Chondrocyte (in vitro differentiated cells): Measurements from ENCODE around the gene NADSYN1. TPM values are rescaled to one million over a fixed set of nuclear protein-coding genes. Genes with fewer than 3 reads are reported as not detected.
A peak's percentile ranks its signal among the peaks of the same experiment; 100 is the strongest.

Experiments used
- DNase-seq: peaks from one replicate; pipeline ENCODE4 v3.0.0; 2021; ENCODE audit warnings: mixed read lengths, low spot score
- H3K27ac Mint-ChIP-seq: one replicate; pipeline ENCODE4 v1.8.0; 2021; ENCODE audit warnings: mild to moderate bottlenecking, moderate library complexity, mixed read lengths; ENCODE audit not compliant: unreplicated experiment
- H3K27me3 Mint-ChIP-seq: 2 replicates; pipeline ENCODE4 v1.8.0; 2021; ENCODE audit warnings: low read depth, mixed read lengths
- H3K36me3 Mint-ChIP-seq: 2 replicates; pipeline ENCODE4 v1.8.0; 2021; ENCODE audit warnings: low read depth, mixed read lengths
- H3K4me1 Mint-ChIP-seq: 2 replicates; pipeline ENCODE4 v1.8.0; 2021; ENCODE audit warnings: low read depth, mild to moderate bottlenecking, mixed read lengths
- H3K4me3 Mint-ChIP-seq: one replicate; pipeline ENCODE4 v1.8.0; 2021; ENCODE audit warnings: mild to moderate bottlenecking, moderate library complexity, mixed read lengths; ENCODE audit not compliant: unreplicated experiment
- H3K9me3 Mint-ChIP-seq: 2 replicates; pipeline ENCODE4 v1.8.0; 2021; ENCODE audit warnings: low read depth, mixed read lengths
- CTCF ChIP-seq: fragments of 200-600 bp; sonication (generic); IDR thresholded peaks from 2 replicates; pipeline ENCODE4 v1.5.0; 2021; ENCODE audit warnings: antibody characterized with exemption, mild to moderate bottlenecking, moderate library complexity
- total RNA-seq: library from RNA; stranded (reverse); gene quantifications from 3 replicates; pipeline ENCODE4 v1.2.1, GENCODE V29; 2021

NADSYN1 gene
- total RNA-seq, 1 donor from 2014 or later = 38.8 TPM

DNA sequence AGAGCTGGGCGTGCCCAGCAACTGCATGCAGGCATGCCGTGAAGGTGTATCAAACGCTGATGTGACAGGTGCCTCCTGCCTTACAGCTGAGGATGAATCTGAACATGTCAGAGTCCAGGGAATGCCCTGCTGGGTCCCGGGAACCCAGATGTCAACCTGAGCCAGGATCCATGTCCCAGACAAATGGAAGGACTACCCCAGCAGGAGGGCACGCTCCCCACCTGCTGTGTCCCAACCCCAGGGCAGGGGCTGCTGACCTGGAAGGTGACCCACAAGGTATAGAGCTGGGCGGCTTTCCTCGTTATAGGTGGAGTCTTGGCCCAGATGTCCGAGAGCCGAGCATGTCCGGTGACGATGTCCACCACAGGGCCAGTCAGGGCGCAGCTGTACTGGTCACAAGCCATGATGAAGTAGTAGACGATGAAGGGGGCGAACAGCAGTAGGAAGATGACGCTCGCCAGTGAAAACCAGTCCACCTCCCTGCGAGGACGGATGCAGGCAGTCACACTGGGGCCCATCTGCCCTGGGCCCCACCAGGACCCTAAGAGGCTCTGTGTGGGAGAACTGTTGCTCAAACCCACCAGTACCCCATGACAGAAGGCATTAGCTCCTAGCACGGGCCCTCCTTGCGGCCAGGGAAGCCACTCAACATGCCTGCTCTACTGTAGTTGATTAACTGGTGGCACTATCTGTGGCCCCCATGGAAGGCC is 9.1 kb upstream of the NADSYN1 start:
- no peak for TF ChIP-seq CTCF
- no peak for DNase-seq
- Mint-ChIP-seq H3K4me3 (no peak overlapping the region), H3K36me3 (peaks cover 31% of the 10 kb centered on the region), H3K4me1 (peaks cover 14% of the 10 kb centered on the region), H3K27ac (no peak overlapping the region), H3K9me3 (peaks cover 7% of the 10 kb centered on the region), H3K27me3 (no peaks in the 10 kb centered on the region)

GRCh38 chr11:71444811-71445210 is 8.2 kb upstream of the NADSYN1 start:
- Mint-ChIP-seq H3K27ac (no peak overlapping the region), H3K4me1 (peaks cover 23% of the 10 kb centered on the region), H3K27me3 (no peaks in the 10 kb centered on the region), H3K36me3 (peaks cover 26% of the 10 kb centered on the region), H3K4me3 (no peak overlapping the region), H3K9me3 (peaks cover 7% of the 10 kb centered on the region)
- DNase-seq = no peak
- TF ChIP-seq CTCF = no peak

DNA sequence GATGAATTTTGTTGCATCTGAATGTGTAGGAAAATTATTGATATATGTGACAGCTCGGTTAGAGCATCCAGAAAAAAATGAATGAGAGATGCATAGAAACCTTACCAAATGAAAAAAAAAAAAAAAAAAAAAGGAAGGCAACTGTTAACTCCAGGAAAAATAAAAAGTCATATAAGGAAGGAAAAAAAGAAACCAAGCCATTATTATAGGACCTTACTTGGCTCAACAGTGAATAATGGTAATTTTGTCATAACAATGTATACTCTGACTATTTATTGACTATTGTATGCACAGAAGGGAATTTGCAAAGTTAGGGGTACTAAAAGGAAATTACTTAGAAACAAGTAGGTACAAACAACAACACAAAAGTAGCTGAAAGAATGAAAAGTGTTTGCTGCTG is 6.9 kb upstream of the NADSYN1 start:
- Mint-ChIP-seq H3K27ac (no peak overlapping the region), H3K36me3 (peaks cover 21% of the 10 kb centered on the region), H3K9me3 (peaks cover 7% of the 10 kb centered on the region), H3K27me3 (no peaks in the 10 kb centered on the region), H3K4me1 (peaks cover 29% of the 10 kb centered on the region), H3K4me3 (no peak overlapping the region)
- no peak for TF ChIP-seq CTCF
- DNase-seq = no peak

- Mint-ChIP-seq H3K27me3 (no peaks in the 10 kb centered on the region), H3K36me3 (peaks cover 17% of the 10 kb centered on the region), H3K4me3 (peak overlapping the region; percentile 90), H3K4me1 (peaks cover 35% of the 10 kb centered on the region), H3K9me3 (peaks cover 7% of the 10 kb centered on the region), H3K27ac (peak overlapping the region; percentile 55)
- DNase-seq = no peak
- TF ChIP-seq CTCF = no peak
Observed at GRCh38 chr11:71446942-71447688, 5.9 kb upstream of the NADSYN1 start.

GRCh38 chr11:71447791-71448256 is 5.2 kb upstream of the NADSYN1 start:
- peaks cover 7% of the 10 kb centered on the region for H3K9me3 Mint-ChIP-seq
- no peaks in the 10 kb centered on the region for H3K27me3 Mint-ChIP-seq
- peak overlapping the region; percentile 55 for H3K27ac Mint-ChIP-seq
- H3K4me3 Mint-ChIP-seq = peak overlapping the region; percentile 90
- no peak for TF ChIP-seq CTCF
- H3K4me1 Mint-ChIP-seq = peaks cover 39% of the 10 kb centered on the region
- DNase-seq = no peak
- H3K36me3 Mint-ChIP-seq = peaks cover 15% of the 10 kb centered on the region
